Suppressor macrophage treated with lipopolysaccharide for 1 hour (primary cell): ENCODE measurements around the gene SORBS2.
A peak's percentile ranks its signal among the peaks of the same experiment; 100 is the strongest.

Experiments
- DNase-seq, 3 donors: peaks; one replicate each; pipeline ENCODE4 v3.0.0-alpha.2; 2020 to 2022

The SORBS2 gene

DNA sequence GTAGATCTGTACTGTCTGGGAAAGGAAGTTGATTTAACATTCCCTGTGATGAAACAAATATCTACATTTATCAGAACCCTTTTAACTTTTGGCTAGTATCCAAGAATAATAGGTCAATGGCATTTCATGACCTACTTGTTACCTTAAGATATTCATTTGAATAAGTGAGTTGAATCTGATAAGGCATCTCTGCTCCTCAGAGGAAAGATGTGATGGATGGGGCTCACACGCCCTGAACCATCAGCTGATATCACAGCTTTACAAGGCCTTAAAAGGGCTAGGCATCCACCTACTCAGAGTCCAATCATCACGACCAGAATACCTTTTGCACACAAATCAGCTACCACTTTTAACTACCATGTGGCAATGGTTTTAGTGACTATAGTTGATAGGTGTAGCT lies 186.5 kb downstream of the SORBS2 start:
- no peak for DNase-seq

DNA sequence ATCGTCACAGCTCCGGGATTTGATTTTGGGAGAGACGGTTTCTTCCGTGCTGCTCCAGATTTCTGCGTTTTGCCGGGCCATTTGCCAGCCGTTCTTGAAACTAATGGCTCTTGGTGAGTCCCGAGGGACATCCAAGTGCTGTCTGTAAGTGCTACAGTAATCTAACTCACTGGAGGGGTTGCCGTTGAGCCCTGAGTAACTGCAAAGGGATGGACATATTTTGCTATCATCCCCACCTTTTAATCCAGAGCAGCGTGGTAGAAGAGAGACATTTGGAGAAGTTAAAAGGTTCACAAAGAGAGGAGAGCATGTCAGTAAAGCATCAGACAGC lies 187.8 kb downstream of the SORBS2 start:
- DNase-seq = no peak

DNA sequence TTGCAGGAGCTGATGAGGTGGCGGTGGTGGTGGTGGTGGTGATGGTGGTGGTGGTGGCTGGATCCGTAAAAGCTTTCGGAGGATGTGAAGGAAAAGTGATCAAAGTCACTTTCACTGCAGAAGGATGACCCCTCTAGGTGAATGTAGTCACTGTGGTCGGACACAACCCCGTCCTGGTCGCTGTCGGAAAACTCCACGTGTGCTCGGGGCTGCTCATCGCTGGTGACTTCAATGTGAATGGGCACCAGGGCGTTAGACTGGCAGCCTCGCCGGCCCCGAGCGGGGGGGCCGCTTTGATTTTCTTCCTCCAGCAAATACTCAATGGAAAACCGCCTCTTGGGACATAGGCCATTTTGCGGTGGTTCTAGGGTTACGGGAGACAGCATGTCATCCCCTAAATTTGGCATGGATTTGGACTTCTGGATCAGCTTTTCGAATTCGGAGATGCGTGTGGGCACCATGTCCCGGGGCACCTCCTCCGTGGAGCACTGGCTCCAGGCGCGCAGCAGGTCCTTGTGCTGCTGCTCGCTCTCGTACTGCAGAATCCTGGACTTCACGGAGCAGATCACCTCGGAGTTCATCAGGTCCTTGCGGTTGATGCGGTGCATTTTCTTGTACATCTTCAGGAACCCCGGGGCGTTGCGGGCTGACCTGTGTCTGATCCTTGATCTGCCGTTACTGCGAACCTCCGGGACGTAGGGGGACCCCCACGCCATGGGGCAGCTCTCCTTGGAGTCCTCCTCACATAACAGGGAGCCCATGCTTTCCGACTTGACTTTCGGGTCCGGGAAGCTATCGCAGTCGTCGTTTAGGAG lies 188.3 kb downstream of the SORBS2 start:
- no peak for DNase-seq

DNA sequence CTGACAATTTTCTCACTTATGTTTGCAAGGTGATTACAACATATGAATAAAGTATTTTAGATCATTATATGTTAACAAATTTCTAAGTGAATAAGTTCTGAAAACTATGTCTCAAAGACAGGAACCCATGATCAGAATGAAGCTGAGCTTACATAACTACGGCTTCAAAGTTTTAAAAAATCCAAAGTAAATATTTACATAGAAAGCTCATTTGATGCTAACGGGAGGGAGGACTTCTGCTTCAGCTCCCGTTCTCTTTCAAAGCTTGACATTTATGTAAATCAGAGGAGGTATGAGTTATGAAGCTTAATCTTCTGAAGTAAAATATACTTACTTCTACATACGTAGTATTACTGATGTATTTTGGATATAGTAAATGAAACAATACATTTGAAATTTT lies 203.8 kb downstream of the SORBS2 start:
- DNase-seq = no peak

DNA sequence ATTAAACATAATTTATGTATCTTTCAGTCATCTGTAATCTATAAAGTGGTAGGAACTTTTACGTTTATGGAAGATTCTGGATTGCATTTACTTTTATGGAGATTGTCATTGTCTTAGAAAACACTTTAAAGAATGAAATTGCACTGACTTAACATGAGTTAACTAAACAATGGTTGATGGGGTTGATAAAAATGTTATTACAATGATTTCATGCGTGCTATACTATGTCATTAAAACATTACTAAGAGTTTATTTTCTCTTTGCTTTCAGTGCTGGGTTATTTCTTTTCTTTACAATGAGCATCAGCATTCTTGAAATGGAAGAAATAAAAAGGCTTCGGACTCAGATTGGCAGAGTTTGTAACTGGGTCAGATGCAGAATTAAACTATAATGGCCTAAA lies 209.6 kb downstream of the SORBS2 start:
- DNase-seq = no peak

DNA sequence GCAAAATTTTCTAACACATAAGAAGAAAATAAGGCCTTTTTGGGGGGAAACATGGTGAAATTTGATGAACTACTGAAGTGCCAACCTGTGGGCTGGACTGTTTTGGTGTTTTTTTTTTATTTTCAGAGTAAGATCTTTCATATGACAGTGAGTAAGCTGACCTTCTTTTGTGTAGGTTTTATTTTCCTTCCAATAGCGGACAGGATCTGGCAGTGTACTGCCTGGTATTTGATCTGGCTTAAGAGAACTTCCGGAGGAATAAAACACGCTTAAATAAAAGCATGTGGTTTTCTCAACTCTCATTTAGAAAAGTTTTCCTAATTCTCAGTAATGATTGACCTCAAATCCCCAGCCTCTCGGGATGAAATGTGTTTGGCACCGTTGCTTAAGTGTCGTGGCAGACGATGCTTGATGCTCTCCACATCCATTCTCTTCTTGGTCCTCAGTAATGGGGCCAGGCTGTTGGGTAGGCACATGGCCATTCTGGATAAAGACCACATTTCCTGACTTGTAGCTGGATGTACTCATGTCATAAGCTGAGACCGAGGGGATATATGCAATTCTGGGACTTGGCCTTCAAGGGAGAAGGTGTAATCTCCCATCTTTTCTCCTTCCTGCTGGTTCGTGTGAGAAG lies 211.1 kb downstream of the SORBS2 start:
- DNase-seq = no peak

DNA sequence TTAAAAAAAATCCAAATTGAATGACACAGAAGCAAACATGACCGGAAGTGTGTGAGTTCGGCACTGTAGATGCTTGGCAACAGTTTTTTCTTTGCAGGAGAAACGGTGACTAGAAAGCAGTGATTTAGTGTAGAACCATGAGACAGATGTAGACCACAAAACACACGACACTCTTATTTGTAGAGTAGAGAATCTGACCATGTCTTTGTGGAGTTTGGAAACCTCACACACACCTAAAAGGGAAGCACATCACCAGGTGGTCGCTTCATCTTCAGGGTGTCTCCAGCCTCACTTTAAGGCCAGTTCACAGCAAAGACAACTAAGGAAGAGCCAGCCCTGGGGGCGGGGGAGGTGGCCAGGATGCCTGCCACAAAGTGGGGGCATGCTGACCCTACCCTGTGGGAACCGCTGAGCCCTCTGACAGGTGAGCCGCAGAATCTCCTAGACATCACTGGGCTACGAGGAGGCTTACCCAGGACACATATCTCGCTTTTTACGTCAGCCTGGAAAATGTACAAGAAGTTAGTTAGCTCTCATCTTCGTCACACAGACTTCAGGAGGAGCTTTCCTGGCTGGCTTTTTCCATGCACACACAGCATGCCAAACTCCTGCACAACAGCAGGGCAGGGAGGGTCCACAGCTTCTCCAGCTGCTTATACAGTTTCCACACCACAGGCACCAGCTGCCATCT lies 212.3 kb downstream of the SORBS2 start:
- no peak for DNase-seq

DNA sequence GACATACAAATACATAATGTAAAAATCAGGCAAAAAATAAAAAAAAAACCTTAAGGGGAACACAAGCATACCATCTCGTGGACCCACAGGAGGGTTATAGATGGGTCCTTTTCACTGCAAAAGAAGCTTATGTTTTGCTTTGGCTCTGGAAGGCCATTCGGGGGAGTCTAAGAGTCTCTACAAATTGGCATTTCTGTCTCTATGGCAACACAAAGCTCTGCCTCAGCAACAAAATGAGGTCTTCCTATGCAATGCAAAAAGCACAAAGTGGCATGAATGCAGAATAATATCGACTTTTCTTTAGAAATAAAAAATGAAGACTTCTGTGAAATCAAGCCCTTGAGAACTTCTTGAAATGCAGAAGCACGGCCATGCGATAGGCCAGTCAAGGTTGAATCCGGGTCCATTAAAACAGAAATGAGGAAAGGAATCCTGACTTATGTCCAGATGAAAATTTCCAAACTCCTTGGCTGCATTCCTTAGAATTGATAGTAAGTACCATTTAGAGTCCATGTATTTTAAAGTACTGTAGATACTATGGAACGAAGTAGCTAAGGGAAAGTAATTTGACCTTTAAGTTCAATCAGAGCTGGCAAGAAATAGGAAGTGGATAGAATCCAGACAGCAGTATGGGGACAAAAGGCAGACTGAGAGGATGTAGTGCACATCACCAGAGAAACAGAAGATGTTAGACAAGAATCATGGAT lies 213.0 kb downstream of the SORBS2 start:
- DNase-seq = no peak

DNA sequence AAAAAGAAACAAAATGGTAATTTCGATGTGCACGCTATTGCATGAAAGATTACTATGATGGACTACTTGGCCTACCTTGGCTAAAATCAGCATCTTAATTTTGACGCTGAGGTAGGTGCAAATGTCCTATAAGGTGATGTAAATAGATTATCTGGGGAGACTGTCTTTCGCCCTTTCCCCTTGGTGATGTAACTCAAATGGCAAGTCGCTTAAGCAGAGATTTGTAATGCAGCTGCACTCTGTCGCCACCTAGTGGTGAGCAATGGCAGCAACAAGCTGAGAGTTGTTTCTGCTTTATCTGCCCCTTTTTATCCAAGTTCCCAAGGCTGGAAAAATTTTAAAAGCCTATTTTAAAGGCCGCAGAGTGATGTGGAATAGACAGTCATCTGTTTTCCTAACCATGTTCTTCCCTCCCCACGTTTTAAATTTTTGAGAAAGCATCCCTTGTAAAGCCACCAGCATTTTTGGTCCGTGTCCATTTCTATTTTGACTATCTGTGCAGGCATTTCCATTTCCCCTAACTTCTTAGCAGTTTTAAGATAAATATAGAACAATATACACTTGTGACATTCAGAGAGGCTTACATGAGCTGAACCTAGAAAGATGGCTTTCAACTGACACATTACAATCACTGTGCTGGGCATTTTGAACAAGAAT lies 214.3 kb downstream of the SORBS2 start:
- DNase-seq = peak; percentile 79 to 84 (median 82)

DNA sequence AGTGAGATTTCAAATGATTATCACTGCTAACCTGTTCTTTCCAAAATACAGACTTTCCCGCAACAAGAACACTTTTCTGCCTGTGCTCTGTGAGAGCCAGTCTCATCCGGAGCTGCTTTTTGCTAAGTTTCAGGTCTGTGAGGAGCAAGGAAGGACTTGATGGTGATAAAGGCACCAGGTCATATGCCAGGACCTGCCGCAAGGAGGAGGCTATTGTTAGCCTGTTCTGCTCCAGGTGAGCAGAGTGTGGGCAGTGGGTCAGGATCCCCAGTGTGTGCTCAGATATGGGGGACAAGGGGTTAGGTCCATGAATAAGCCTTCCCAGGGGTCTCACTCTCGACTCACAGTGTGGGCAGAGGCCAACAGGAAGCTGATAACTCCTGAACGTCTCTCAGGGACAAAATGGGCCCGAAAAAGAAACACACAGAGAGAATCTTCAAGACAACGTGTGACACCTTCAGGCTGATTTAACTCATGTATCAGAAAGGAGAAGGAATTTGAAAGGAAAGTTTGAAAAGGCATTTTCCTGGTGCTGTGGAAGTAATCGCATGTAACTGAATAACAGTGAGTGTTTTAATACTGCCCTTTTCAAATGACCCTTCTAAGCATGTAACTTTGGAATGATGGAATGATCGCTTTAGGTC lies 219.0 kb downstream of the SORBS2 start:
- no peak for DNase-seq

DNA sequence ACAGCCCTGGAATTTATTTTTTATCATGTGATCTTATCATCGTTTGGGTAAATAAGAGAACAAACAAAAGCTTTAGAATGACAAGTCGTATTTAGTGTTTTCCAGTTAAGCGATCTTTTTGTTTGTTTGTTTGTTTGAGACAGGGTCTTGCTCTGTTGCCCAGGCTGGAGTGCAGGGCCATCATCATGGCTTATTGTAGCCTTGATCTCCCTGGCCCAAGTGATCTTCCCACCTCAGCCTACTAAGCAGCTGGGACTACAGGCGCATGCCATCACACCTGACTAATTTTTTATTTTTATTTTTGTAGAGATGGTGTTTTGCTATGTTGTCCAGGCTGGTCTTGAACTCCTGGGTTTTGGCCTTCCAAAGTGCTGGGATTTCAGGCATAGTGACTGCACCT lies 219.6 kb downstream of the SORBS2 start:
- no peak for DNase-seq

DNA sequence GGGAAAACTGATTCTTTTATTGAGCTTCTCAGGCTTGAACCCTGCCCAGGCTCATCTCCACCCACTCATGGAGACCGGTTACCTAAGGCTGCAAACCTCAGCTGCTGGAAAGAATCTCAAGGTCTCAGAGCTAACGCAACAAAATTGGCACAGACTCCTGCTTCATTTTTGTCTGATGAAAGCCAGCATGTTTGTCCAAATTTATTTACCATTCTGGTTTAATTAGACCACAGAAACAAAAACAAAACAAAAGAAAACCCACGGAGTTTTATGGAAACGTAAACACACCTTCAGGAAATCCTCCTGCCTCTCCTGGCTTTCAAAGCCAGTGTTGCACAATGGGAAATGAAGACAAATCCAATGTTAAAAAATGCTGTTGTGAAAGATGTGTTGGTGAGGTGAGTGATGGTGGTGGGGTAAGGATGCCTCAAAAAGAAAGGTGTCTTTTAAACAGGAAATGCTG lies 220.3 kb downstream of the SORBS2 start:
- DNase-seq = no peak

DNA sequence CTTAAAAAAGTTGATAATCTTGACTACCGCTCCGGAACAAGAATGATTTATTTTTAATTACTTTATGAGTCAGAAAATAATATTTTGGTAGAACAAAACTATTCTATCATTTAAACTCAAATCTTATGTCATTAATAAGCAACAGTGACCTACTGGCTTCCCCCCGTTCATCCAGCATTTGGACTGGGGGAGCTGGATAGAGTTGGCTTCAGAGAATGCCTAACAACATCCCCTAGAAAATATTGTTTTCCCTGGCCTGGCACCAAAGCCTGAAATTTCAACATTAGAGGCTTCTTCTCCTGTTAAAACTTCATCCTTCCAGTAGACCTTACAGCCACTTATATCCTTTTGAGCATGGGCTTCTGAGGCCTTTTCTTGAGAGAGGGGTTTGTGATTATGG lies 221.0 kb downstream of the SORBS2 start:
- DNase-seq = no peak

DNA sequence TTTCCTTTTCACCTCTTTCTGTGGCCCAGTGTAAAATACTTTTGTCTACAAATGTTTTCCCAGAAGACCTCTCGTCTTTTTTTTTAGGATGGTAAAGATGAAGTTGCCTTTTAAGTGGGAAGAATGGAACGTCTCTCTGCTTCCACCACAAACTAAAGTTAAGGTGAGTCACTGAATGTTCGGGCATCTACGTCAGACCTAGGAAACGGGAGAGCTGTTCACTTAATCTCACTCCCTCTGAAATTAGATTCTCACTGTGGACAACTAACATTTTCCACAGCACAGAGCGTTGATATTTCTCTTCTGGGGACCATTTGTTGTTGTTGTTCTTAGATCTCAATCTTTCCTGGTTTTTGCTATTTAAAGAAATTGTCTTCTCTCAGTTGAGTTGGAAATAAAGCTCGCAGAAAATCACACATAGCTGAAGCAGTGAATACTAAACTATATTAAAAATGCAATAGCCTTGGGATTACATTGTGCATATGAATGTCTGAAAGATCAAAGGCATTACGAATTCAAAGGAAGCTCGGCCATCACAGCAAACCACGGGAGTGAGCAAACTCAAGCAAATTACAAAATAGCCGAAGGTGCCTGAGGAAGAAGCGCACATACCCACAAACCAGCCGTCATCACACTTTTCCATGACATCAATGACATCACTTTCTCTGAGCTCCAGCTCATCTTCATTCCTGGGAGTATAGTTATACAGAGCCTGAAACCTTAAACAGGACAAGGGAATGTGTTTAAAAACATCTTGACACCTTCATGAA lies 222.7 kb downstream of the SORBS2 start:
- no peak for DNase-seq

DNA sequence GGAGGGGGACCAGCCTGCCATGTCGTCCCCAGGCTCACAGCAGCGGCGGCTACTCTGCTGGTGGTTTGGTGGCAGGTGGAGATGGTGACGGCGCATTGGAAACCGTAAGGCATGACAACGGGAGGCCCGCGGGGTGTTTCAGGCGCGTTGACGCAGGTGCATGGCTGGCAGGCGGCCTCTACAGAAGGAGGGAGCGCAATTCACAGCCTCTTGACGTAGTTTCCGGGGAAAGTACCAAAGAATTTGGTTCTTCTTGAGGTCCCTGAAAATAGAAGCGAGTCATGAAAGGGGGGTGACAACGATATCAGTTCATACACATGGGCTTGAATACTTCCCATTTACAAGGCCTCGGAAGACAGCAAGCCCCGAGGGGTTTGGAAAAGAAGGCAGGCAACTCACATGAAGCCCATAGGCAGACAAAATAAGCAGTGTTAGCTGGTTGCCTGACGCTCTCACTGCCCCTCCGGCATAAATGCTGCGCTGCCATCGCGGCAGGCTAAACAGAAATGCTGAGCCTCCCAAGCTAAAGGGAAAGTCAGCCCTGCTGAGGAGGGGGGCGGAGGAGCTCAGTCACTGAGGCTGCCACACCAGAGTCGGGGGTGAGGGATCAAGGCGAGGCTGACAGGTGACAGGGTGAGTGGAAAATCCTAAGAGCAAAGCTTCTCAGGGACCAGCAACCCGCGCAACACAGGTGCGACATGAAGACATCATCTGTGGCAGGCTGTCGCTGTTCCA lies 224.4 kb downstream of the SORBS2 start:
- peak; percentile 22 to 30 (median 28) for DNase-seq

DNA sequence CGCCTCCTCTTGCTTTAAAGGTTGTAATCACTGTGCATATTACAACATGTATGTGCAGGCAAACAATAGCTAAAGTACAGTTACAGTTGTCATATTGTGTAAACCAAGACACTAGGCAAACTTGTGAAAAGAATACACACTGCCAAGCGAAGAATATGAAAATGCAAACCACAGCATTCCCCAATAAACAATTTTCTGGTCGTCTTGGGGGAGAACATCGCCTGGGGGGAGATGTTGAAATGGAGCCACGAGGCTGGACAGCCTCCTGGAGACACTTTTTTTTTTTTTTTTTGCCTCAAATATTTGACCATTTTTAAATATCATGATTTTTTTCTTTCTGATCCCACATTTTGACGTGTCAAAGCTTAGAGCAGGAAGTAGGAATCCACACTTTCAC lies 225.0 kb downstream of the SORBS2 start:
- DNase-seq = no peak

DNA sequence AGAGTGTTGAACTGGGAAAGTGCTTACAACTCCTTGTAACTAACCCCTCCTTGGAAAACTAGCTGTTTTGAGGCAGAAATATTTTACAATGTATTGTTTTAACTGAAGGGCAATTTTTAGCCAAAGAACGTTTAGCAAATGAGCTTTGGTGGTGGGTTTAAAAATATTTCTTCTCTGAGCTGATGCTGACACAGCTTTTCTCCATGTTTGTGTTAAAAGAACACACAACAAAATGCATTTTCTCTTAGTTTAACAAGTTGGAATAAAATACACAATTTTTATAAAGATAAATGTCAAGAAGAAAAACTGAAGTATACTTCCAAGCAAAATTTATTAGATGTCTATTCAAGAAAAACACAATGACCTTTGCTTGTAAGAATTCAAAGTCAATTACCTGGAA lies 226.8 kb downstream of the SORBS2 start:
- no peak for DNase-seq

DNA sequence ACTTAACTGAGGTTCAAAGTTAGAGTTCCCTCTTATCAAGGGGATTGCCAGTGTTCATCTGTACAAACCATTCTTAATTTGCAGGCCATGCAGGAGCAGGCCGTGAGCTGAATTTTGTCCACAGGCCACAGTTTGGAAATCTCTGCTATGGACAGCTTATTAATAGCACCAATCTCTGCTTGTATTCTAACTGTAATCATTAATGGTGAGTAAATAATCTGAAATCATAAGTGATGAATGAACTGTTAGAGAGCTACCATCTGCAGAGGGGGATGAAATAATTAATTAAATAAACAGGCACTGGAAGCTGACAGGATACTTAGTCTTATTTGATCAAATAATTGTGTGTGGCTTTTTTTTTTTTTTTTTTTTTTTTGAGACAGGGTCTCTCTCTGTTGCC lies 228.2 kb downstream of the SORBS2 start:
- no peak for DNase-seq

DNA sequence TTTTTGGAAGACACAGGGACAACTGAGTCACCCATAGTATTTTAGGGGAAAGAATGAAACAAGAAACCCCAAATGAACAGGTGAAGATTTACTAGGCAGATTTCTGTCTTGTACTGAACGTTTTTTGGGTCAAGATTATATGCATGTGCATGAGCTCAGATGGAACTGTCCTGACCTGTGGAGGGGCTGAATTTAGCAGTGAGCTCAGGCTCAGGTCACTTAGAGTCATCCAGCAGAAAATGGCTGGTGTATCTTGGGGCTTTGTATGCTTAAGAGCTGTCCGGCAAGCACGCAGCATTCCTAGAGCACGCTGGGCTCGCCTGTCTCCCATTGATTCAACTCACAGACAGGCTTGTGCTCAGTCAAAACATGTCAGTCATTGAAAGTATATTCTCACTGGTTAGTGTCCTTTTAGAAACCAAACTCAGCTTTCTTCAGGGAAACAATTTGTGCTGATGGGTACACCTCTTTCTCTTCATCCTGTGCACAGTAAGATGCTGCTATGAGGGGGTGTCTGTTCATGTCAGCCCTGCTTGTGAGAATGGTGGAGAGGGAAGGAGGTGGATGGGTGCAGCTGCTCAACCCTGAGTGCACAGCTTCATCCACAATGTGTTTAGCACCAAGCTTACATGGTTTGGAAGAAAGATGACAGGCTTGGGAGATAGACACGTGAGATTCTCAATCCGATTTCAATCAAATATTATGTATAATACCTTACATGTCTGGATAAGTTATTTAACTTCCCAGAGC lies 229.2 kb downstream of the SORBS2 start:
- DNase-seq = no peak

DNA sequence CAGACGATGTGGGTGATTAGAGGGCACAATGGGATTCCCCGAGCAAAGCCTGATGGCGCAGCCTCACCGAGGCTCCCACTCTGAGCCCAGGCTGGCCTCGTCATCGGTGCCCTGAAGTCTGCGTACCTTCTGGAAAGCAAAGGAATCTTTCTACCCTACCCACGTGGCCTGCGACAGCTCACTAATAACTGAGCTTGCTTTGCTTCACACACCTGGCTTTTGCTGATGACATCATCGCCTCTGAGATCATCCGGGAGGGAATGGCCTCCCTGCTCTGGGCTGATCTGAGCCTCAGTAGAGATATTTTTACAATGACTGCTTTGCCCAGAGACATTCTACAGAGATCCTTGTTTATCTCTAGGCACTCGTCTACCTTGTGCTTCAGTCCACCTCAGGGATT lies 231.3 kb downstream of the SORBS2 start:
- DNase-seq = no peak
